ENCODE results near the gene CCDC8. TPM values are rescaled to one million over a fixed set of nuclear protein-coding genes. Genes with fewer than 3 reads are reported as not detected.

CCDC8 gene
- total RNA-seq, 4 donors from 2014 or later: 4.3 to 10.1 (median 7.6) TPM

DNA sequence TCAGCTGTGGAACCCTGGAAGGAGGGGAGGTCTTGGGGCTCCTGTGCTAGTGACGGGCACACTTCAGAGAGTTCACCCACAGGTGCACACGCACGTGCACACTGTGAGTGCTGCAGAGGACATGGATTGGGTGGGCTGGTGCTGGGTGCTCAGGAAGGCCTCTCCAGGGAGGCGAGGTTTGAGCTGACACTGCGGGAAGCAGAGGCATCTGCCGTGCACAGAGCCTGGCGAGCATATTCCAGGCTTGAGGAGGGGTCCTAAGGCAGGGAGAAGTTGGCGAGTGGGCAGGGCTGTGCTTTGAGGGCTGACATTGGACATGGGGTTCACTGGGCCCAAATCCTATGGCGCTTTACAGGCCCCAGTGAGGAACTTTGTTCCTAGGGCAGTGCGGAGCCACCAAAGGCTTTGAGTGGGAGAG, 25.6 kb downstream of the CCDC8 start:
- ATAC-seq: no peak
- H3K27ac ChIP-seq: no peak overlapping the region
- 60 to 92% methylated on average over 1 to 2 of the region's 10 CpGs for WGBS, 2 donors (ENCODE audit: low coverage in 1 of 2)
- no peaks in the 10 kb centered on the region for H3K27me3 ChIP-seq
- no peak overlapping the region for H3K4me3 ChIP-seq
- no peak for TF ChIP-seq POLR2AphosphoS5 (IDR thresholded peaks at IDR 0.05)
- TF ChIP-seq EP300 (IDR thresholded peaks at IDR 0.05): no peak
- no peak for TF ChIP-seq CTCF (IDR thresholded peaks at IDR 0.05)
- TF ChIP-seq POLR2A (IDR thresholded peaks at IDR 0.05): no peak
- H3K36me3 ChIP-seq: peaks cover 0 to 93% of the 10 kb centered on the region in 2 donors
- H3K4me1 ChIP-seq: peaks cover 0 to 17% (median 6%) of the 10 kb centered on the region in 3 donors
- H3K9me3 ChIP-seq: no peaks in the 10 kb centered on the region

- no peak for ATAC-seq
- H3K36me3 ChIP-seq: peaks cover 0 to 99% of the 10 kb centered on the region in 2 donors
- H3K27ac ChIP-seq: no peak overlapping the region
- 100% methylated on average over 2 of the region's 30 CpGs for WGBS, 2 donors (ENCODE audit: low coverage in 1 of 2)
- H3K4me1 ChIP-seq: peaks cover 0 to 13% (median under 1%) of the 10 kb centered on the region in 3 donors
- TF ChIP-seq CTCF (IDR thresholded peaks at IDR 0.05) (no peak), POLR2AphosphoS5 (IDR thresholded peaks at IDR 0.05) (no peak), EP300 (IDR thresholded peaks at IDR 0.05) (no peak), POLR2A (IDR thresholded peaks at IDR 0.05) (no peak)
- H3K4me3 ChIP-seq: no peak overlapping the region
- no peaks in the 10 kb centered on the region for H3K27me3 ChIP-seq
- no peaks in the 10 kb centered on the region for H3K9me3 ChIP-seq
These were observed 26.2 kb downstream of the CCDC8 start for GRCh38 chr19:46386996-46387712.

DNA sequence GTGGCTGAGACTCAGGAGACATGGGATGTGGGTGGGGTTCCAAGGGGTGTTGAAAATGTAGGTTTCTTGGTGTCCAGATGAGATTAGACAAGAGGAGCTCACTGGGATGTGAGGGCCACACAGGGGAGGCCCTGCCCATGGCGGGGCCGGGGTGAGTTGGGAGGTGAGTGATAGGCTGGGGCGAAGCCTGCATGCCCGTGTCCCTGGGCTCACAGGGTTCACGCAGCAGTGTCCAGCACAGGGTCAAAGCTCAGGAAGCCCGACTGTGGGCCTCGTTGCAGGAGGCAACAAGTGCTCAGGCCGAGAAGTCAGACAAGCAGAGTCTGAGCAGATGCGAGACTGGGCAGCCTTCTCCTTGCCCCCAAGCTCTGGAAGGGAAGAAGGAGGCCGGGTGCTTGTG, 27.2 kb downstream of the CCDC8 start:
- ATAC-seq: no peak
- Histone ChIP-seq H3K4me1 (peaks cover 0 to 11% (median 0%) of the 10 kb centered on the region in 3 donors), H3K36me3 (peaks cover 0 to 99% of the 10 kb centered on the region in 2 donors), H3K4me3 (no peak overlapping the region), H3K9me3 (no peaks in the 10 kb centered on the region), H3K27me3 (no peaks in the 10 kb centered on the region), H3K27ac (no peak overlapping the region)
- 94% methylated on average over 8 of the region's 10 CpGs; no CpG with 5 or more reads in 1 of the 2 donors for WGBS, 2 donors (ENCODE audit: low coverage in 1 of 2)
- TF ChIP-seq POLR2A (IDR thresholded peaks at IDR 0.05): no peak
- no peak for TF ChIP-seq EP300 (IDR thresholded peaks at IDR 0.05)
- no peak for TF ChIP-seq POLR2AphosphoS5 (IDR thresholded peaks at IDR 0.05)
- no peak for TF ChIP-seq CTCF (IDR thresholded peaks at IDR 0.05)

DNA sequence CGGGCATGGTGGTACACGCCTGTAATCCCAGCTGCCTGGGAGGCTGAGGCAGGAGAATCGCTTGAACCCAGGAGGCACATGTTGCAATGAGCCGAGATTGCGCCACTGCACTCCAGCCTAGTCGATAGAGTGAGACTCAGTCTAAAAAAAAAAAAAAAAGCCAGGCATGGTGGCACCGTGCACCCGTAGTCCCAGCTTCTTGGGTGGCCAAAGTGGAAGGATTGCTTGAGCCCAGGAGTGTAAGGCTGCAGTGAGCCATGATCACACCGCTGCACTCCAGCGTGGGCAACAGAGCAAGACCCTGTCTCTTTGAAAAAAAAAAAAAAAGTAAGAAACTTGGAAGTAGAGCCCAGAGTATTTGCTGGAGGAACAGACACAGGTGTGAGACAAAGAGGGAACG, 27.7 kb downstream of the CCDC8 start:
- Histone ChIP-seq H3K4me1 (peaks cover 0 to 10% (median 0%) of the 10 kb centered on the region in 3 donors), H3K27ac (no peak overlapping the region), H3K27me3 (no peaks in the 10 kb centered on the region), H3K36me3 (peaks cover 0 to 96% of the 10 kb centered on the region in 2 donors), H3K9me3 (no peaks in the 10 kb centered on the region), H3K4me3 (no peak overlapping the region)
- WGBS, 2 donors (ENCODE audit: low coverage in 1 of 2): 71 to 85% methylated on average over 5 to 6 of the region's 11 CpGs
- no peak for TF ChIP-seq POLR2AphosphoS5 (IDR thresholded peaks at IDR 0.05)
- no peak for TF ChIP-seq POLR2A (IDR thresholded peaks at IDR 0.05)
- no peak for TF ChIP-seq CTCF (IDR thresholded peaks at IDR 0.05)
- no peak for TF ChIP-seq EP300 (IDR thresholded peaks at IDR 0.05)
- no peak for ATAC-seq

DNA sequence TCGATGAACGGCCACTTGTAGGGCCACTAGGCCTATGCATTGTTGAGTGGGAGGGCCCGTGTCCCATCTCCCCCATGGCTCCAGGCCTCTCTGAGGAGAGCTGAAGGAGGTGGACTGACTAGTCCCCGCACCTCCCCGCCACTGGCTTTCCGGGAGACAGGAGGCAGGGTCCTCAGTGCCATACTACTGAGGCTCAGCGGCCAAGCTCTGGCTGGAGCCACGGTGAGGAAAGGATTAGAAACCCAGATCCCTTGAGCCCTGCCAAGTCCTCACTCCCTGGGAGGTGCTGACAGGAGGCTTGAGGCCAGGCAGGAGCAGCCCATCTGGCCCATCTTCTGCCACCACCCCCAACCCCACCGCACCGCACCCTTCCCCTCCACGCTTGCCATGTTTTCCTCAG, 29.0 kb downstream of the CCDC8 start:
- H3K9me3 ChIP-seq: no peaks in the 10 kb centered on the region
- no peak for TF ChIP-seq CTCF (IDR thresholded peaks at IDR 0.05)
- TF ChIP-seq EP300 (IDR thresholded peaks at IDR 0.05): no peak
- H3K4me1 ChIP-seq: peaks cover 0 to 15% (median 0%) of the 10 kb centered on the region in 3 donors
- no peak overlapping the region for H3K4me3 ChIP-seq
- 85% methylated on average over 7 of the region's 11 CpGs; no CpG with 5 or more reads in 1 of the 2 donors for WGBS, 2 donors (ENCODE audit: low coverage in 1 of 2)
- H3K27me3 ChIP-seq: no peaks in the 10 kb centered on the region
- ATAC-seq: no peak
- peaks cover 0 to 93% of the 10 kb centered on the region in 2 donors for H3K36me3 ChIP-seq
- no peak overlapping the region for H3K27ac ChIP-seq
